Right lobe of liver (tissue), 4 donors: Measurements from ENCODE around the gene TMEM161B.

Experiments used
- CTCF ChIP-seq, 4 donors: fragments of 200-600 bp in 3 of 4; fragments of 450-650 bp in 1 of 4; IDR thresholded peaks; one replicate each; pipeline versions ENCODE4 v1.5.1 to v1.8.0; 2016 to 2022; ENCODE audit warnings: antibody characterized with exemption in 4 of 4, mild to moderate bottlenecking in 2 of 4
- POLR2A ChIP-seq: fragments of 450-650 bp; IDR thresholded peaks from one replicate; pipeline ENCODE4 v1.6.1; 2017; ENCODE audit warnings: antibody characterized with exemption, mild to moderate bottlenecking
- donor health status: DM: no; HTN: no; CAD: no.
- donor health status: DM: no; HTN: no; CAD: no.
- donor health status: DM: no; HTN: yes; CAD: no.

- TF ChIP-seq CTCF (IDR thresholded peaks at IDR 0.05) = no peak
- no peak for TF ChIP-seq POLR2A
These were observed 5.3 kb downstream of the TMEM161B start for GRCh38 chr5:88263349-88263748.
